Stomach (tissue), 4 donors: ENCODE results near the gene CCDC148.

ENCODE experiments used
- CTCF ChIP-seq, 7 experiments: fragments of 450-650 bp in 4 of 7; fragments of 200-600 bp in 3 of 7; sonication (generic) in 3 of 7; IDR thresholded peaks; one replicate each; pipeline ENCODE4 v1.5.1; 2016 to 2019; ENCODE audit warnings: antibody characterized with exemption in 7 of 7, control low read depth in 2 of 7, mild to moderate bottlenecking in 1 of 7
- EP300 ChIP-seq: sonication (generic); formaldehyde crosslinking; IDR thresholded peaks from one replicate; pipeline ENCODE4 v1.6.1; 2017; ENCODE audit warnings: antibody characterized with exemption
- POLR2AphosphoS5 ChIP-seq, 3 donors: sonication (generic); formaldehyde crosslinking; IDR thresholded peaks; one replicate each; pipeline ENCODE4 v1.6.1; 2016; ENCODE audit warnings: antibody characterized with exemption in 3 of 3

GRCh38 chr2:158270536-158270935 lies 186.0 kb downstream of the CCDC148 start:
- TF ChIP-seq CTCF (IDR thresholded peaks at IDR 0.05) (no peak), POLR2AphosphoS5 (IDR thresholded peaks at IDR 0.05) (no peak), EP300 (no peak)
